ENCODE results near the gene CNOT8.

DNA sequence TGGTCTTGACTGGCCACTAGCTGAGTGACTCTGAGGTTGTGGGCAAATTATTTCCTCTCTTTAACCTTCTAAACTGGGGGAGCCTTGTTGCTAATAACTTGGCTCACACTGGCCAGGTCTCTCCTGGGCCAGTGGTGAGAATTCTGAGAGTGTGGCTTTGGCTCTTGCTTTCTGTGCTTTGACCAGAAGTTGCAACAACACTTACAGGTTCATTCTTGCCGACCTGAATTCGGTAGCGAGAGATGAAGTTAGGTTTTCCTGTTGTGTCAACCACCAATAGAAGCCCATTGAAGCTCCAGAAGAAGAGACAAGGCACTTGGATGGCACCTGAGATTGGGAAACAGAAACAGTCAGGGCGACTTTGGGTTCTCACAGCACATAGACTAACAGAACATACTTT lies 27.8 kb upstream of the CNOT8 start:
- TF ChIP-seq MXI1 (IDR thresholded peaks at IDR 0.05; ENCODE audit: low read depth, low read length) (no peak), GABPA (IDR thresholded peaks at IDR 0.05; ENCODE audit: low read depth) (no peak), POLR2AphosphoS5 (IDR thresholded peaks at IDR 0.05; ENCODE audit: low read depth, low read length) (no peak), CHD2 (IDR thresholded peaks at IDR 0.05; ENCODE audit: low read length, partially characterized antibody) (no peak)
- TF ChIP-seq, protein P1, sequence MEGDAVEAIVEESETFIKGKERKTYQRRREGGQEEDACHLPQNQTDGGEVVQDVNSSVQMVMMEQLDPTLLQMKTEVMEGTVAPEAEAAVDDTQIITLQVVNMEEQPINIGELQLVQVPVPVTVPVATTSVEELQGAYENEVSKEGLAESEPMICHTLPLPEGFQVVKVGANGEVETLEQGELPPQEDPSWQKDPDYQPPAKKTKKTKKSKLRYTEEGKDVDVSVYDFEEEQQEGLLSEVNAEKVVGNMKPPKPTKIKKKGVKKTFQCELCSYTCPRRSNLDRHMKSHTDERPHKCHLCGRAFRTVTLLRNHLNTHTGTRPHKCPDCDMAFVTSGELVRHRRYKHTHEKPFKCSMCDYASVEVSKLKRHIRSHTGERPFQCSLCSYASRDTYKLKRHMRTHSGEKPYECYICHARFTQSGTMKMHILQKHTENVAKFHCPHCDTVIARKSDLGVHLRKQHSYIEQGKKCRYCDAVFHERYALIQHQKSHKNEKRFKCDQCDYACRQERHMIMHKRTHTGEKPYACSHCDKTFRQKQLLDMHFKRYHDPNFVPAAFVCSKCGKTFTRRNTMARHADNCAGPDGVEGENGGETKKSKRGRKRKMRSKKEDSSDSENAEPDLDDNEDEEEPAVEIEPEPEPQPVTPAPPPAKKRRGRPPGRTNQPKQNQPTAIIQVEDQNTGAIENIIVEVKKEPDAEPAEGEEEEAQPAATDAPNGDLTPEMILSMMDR (IDR thresholded peaks at IDR 0.05), result no peak
